ENCODE data around the gene CNIH3.

The CNIH3 gene

DNA sequence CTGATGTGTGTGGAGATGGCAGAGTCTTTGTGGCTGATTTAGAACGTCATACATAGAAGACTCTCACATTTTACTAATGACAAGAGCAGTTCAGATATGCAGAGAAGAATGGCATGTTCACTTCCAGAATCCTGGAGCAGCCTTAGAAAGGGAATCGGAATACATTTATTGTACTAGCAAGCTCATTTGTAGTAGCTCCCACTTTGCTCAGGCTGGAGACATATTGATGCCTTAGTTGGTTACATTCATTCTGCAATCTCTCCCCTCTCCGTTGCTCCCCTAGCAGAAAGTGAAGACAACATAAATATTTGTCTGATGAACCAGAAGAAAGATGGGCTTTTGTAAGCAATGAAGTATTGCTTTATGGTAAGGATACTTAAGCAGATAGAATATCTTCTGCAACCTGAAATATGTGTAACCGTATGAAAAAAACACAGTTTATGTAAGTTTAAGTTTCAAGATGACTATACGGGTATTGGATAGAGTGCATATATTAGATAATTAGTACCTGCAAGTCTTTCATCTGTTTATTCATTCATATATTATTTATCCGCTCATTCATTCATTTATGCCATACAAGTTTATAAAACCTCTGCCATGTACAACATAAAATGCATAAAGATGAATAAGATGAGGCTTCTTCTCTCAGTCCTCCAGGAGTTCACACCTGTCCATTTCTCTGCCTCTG, 135.7 kb downstream of the CNIH3 start:
- ATAC-seq (replicated peaks; ENCODE audit: extremely low read depth, poor library complexity, severe bottlenecking), result no peak
- no peak overlapping the region for H3K27ac Mint-ChIP-seq (ENCODE audit: low read depth)

DNA sequence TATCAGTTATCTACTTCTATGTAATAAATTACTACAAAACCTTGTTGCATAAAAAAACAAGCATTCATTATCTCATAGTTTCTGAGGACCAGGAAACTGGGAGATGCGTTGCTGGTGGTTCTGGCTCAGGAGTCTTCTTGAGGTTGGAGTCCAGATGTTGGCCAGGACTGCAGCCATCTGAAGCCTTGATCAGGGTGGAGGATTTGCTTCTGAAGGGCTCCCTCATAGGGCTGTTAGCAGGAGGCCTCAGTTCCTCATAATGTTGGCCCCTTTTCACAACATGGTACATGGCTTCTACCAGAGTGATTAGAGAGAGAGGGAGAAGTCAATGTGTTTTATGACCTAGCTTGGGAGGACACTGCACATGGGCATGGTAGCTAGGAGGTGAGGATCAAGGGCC, 137.4 kb downstream of the CNIH3 start:
- H3K4me3 Mint-ChIP-seq, result no peak overlapping the region
- no peaks in the 10 kb centered on the region for H3K36me3 Mint-ChIP-seq (ENCODE audit: insufficient read depth)
- ATAC-seq (replicated peaks; ENCODE audit: extremely low read depth, poor library complexity, severe bottlenecking), result no peak
- peaks cover 74% of the 10 kb centered on the region for H3K27me3 Mint-ChIP-seq
- no peak overlapping the region for H3K27ac Mint-ChIP-seq (ENCODE audit: low read depth)
- H3K9me3 Mint-ChIP-seq, result peaks cover under 1% of the 10 kb centered on the region
- DNase-seq (ENCODE audit: low spot score in 2 of 2), result no peak
- no peaks in the 10 kb centered on the region for H3K4me1 Mint-ChIP-seq

More for the DNA sequence above, 135.7 kb downstream of the CNIH3 start:
- Mint-ChIP-seq H3K4me1 (no peaks in the 10 kb centered on the region), H3K27me3 (peaks cover 82% of the 10 kb centered on the region), H3K9me3 (no peaks in the 10 kb centered on the region), H3K4me3 (no peak overlapping the region), H3K36me3 (ENCODE audit: insufficient read depth) (no peaks in the 10 kb centered on the region)
- no peak for DNase-seq (ENCODE audit: low spot score in 2 of 2)

DNA sequence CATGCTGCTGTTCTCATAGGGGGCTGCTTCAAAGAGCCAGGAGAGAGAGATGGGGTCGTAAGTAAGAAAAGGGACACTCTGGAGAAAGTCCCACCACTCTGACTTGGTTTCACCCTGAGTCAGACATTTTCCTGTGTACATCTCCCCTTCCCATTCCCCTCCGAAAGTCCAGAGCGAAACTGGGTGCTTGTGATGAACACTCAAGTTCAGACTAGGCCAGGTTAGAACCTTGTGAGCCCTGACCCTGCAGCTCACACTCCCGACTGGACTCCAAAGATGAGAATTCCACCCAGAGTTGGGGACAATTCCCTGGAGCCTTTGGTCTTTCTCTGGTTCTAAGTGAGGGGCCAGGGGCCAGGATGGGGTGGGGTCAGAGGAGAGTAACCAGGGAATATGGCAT, 139.5 kb downstream of the CNIH3 start:
- Mint-ChIP-seq H3K9me3 (peaks cover 11% of the 10 kb centered on the region), H3K36me3 (ENCODE audit: insufficient read depth) (no peaks in the 10 kb centered on the region), H3K27ac (ENCODE audit: low read depth) (no peak overlapping the region), H3K4me3 (no peak overlapping the region), H3K27me3 (peaks cover 75% of the 10 kb centered on the region), H3K4me1 (no peaks in the 10 kb centered on the region)
- DNase-seq (ENCODE audit: low spot score in 2 of 2), result no peak
- no peak for ATAC-seq (replicated peaks; ENCODE audit: extremely low read depth, poor library complexity, severe bottlenecking)

DNA sequence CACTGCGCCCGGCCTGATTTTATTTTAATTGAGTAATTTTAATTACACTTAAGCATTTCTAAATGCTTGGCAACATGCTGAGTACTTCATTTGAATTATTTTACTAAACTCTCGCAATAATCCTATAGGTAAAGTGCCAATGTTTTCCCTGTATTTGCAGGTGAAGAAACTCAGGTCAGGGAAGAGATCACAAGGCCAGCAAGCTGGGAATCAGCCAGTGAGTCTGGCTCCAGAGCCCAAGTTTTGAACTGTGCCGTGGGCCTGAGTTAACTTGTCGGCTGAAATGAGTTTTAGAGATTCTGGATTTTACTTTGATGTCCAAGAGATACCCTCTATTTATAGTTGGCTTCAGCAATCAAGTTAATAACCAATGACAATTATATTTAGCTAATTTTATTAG, 141.4 kb downstream of the CNIH3 start:
- Mint-ChIP-seq H3K27ac (ENCODE audit: low read depth) (no peak overlapping the region), H3K4me1 (no peaks in the 10 kb centered on the region), H3K27me3 (peaks cover 72% of the 10 kb centered on the region), H3K9me3 (peaks cover 11% of the 10 kb centered on the region), H3K36me3 (ENCODE audit: insufficient read depth) (no peaks in the 10 kb centered on the region), H3K4me3 (no peak overlapping the region)
- ATAC-seq (replicated peaks; ENCODE audit: extremely low read depth, poor library complexity, severe bottlenecking) (no peak), DNase-seq (ENCODE audit: low spot score in 2 of 2) (no peak)

DNA sequence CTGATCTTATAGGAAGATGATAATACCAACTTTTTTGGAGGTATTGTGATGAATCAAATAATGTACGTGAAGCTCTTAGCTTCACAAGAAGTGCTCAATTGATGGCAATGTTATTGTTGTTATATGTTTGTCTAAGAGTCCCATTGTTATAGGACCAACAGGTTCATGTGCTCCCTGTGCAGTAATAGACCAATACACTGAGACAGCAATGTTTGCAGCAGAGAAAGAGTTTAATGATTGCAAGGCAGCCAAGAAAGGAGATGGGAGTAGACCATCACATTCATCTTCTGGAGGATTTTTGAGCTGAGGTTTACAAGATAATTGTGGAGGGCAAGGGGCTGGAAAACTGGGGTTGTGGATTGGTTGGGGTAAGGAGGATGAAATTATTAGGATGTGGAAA, 143.0 kb downstream of the CNIH3 start:
- Mint-ChIP-seq H3K4me3 (no peak overlapping the region), H3K9me3 (peaks cover 11% of the 10 kb centered on the region), H3K36me3 (ENCODE audit: insufficient read depth) (no peaks in the 10 kb centered on the region), H3K27me3 (peaks cover 69% of the 10 kb centered on the region), H3K27ac (ENCODE audit: low read depth) (no peak overlapping the region), H3K4me1 (no peaks in the 10 kb centered on the region)
- DNase-seq (ENCODE audit: low spot score in 2 of 2) (no peak), ATAC-seq (replicated peaks; ENCODE audit: extremely low read depth, poor library complexity, severe bottlenecking) (no peak)

DNA sequence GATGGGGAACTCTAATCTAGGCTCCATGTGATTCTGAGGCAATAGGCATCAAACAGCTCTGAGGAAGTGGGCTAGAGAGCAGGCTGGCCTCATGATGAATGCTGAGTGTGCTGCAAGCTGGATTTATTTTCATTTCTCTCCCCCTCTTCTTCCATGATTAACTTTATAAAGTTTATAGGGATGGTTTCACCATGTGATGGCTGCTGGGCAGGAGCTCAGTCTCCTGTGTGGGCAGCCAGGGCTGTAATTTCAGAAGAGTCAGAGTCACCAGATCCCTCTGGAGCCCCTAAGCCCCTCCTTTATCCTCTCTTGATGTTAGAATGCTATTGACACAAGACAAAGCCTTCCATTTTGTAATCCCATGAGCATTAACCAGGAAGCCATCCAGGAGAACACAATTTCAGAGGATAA, 143.6 kb downstream of the CNIH3 start:
- Mint-ChIP-seq H3K36me3 (ENCODE audit: insufficient read depth) (no peaks in the 10 kb centered on the region), H3K4me1 (no peaks in the 10 kb centered on the region), H3K9me3 (peaks cover 11% of the 10 kb centered on the region), H3K27me3 (peaks cover 74% of the 10 kb centered on the region), H3K27ac (ENCODE audit: low read depth) (no peak overlapping the region), H3K4me3 (no peak overlapping the region)
- DNase-seq (ENCODE audit: low spot score in 2 of 2) (no peak), ATAC-seq (replicated peaks; ENCODE audit: extremely low read depth, poor library complexity, severe bottlenecking) (no peak)

DNA sequence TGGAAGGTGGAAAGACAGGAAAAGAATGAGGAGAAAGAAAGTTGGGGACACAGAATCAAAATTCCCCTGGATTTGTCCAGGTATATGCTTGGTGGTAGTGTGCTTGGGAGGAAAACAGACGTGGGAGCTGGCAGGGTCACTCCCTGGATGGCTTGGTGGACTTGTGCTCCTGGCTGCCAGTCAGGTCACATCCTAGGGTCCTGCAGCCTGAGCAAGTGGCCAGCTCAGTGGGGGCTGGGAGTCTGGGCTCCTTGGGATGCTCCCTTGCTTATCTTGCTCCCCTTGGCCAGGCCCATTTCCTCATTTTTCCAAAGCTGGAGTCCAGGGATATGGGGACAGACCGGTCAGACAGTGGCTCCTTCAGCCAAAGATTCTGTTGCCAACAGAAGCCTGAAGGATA, 144.0 kb downstream of the CNIH3 start:
- Mint-ChIP-seq H3K9me3 (peaks cover 11% of the 10 kb centered on the region), H3K27me3 (peaks cover 75% of the 10 kb centered on the region), H3K27ac (ENCODE audit: low read depth) (no peak overlapping the region), H3K36me3 (ENCODE audit: insufficient read depth) (no peaks in the 10 kb centered on the region), H3K4me1 (no peaks in the 10 kb centered on the region), H3K4me3 (no peak overlapping the region)
- no peak for DNase-seq (ENCODE audit: low spot score in 2 of 2)
- no peak for ATAC-seq (replicated peaks; ENCODE audit: extremely low read depth, poor library complexity, severe bottlenecking)

DNA sequence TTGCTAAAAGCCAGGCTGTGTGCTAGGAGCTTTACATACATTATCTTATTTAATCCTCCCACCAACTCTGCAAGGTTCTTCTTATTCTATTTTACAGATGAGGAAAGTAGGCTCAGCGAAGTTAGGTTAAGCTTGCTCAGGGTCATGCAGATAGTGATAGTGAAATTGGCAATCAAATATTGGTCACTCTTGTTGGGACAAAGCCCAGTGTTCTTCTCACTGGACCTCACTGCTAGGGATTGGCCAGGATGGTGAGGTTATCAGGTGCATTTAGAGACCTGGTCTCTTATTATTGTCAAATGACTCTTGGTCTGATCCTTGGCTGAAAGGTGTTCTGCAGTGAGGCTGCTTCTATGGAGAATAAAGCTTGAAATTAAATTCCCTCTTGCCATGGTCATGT, 145.1 kb downstream of the CNIH3 start:
- no peak for ATAC-seq (replicated peaks; ENCODE audit: extremely low read depth, poor library complexity, severe bottlenecking)
- H3K27me3 Mint-ChIP-seq, result peaks cover 75% of the 10 kb centered on the region

DNA sequence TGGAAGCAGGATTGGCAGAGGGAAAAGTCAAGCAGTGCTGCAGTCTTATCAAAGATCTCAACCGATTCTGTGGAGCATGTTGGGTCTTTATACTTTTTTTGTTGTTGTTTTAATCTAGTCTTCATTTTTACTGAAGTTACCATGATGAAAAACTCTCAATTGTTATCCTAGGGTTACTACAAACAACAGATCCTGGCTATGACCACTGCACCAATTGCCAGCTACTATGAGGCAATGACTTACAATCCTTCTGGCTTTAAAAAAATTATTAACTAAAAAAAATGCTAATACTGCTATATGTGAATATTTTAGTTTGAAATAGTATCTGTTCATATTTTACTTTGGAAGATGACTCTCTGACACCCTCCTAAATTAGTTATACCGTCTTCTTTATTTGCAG, 145.9 kb downstream of the CNIH3 start:
- no peak overlapping the region for H3K4me3 Mint-ChIP-seq
- DNase-seq (ENCODE audit: low spot score in 2 of 2), result no peak
- no peak for ATAC-seq (replicated peaks; ENCODE audit: extremely low read depth, poor library complexity, severe bottlenecking)
- no peaks in the 10 kb centered on the region for H3K4me1 Mint-ChIP-seq
- H3K36me3 Mint-ChIP-seq (ENCODE audit: insufficient read depth), result no peaks in the 10 kb centered on the region
- H3K27ac Mint-ChIP-seq (ENCODE audit: low read depth), result no peak overlapping the region
- H3K27me3 Mint-ChIP-seq, result peaks cover 77% of the 10 kb centered on the region
- H3K9me3 Mint-ChIP-seq, result peaks cover 11% of the 10 kb centered on the region

More for the DNA sequence above, 145.1 kb downstream of the CNIH3 start:
- Mint-ChIP-seq H3K27ac (ENCODE audit: low read depth) (no peak overlapping the region), H3K4me1 (no peaks in the 10 kb centered on the region), H3K9me3 (peaks cover 11% of the 10 kb centered on the region), H3K4me3 (no peak overlapping the region), H3K36me3 (ENCODE audit: insufficient read depth) (no peaks in the 10 kb centered on the region)
- DNase-seq (ENCODE audit: low spot score in 2 of 2), result no peak

DNA sequence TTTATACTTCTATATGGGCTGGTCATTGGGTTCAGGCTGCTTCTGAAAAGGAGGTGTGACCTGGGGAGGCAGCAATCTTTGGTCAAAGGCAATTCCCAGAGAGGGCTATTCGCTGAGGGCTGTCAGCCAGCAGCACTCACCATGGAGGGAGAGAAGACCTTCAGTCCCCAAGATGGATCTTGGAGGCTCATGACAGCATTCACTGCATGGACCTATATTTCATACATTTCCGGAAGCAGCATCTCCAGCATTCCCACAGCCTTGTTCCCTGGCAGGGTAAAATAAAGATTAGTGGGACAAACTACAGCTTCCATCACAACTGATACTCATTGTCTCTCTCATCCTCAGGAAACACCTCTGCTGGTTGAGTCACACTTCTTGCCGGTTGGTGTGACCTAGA, 146.6 kb downstream of the CNIH3 start:
- H3K4me1 Mint-ChIP-seq, result no peaks in the 10 kb centered on the region
- no peak overlapping the region for H3K27ac Mint-ChIP-seq (ENCODE audit: low read depth)
- DNase-seq (ENCODE audit: low spot score in 2 of 2) (no peak), ATAC-seq (replicated peaks; ENCODE audit: extremely low read depth, poor library complexity, severe bottlenecking) (no peak)
- H3K9me3 Mint-ChIP-seq, result peaks cover 11% of the 10 kb centered on the region
- H3K4me3 Mint-ChIP-seq, result no peak overlapping the region
- peaks cover 84% of the 10 kb centered on the region for H3K27me3 Mint-ChIP-seq
- no peaks in the 10 kb centered on the region for H3K36me3 Mint-ChIP-seq (ENCODE audit: insufficient read depth)

DNA sequence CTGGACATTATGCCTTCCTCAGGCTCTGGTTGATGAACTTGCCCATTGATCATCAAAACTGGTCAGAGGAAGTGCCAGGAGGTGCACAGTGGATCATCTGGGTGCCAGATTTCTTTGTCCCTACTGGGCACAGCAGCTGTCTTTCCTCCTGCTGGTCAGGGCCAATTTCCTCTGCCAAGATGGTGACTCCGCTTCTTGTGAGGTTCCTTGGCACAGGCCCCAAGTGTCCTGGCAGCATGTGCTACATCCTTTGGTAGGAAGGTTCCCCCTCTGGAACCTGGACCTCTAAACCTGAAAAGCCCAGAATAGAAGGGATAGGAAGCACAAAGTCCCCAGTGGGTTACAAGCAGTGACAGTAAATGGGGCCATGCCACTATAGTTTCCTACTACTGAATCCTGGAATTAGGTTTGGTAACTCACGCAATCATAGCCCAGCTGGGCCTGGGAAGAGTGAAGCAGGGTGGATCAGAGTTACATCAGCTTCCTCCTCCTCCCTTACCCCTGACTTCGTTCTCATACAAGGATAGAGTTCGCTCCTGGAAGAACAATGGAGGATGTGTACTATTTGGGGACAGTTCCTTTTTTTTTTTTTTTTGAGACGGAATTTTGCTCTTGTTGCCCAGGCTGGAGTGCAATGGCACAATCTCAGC, 147.1 kb downstream of the CNIH3 start:
- Mint-ChIP-seq H3K36me3 (ENCODE audit: insufficient read depth) (no peaks in the 10 kb centered on the region), H3K27me3 (peaks cover 89% of the 10 kb centered on the region), H3K4me1 (no peaks in the 10 kb centered on the region), H3K27ac (ENCODE audit: low read depth) (no peak overlapping the region), H3K9me3 (peaks cover 11% of the 10 kb centered on the region), H3K4me3 (no peak overlapping the region)
- DNase-seq (ENCODE audit: low spot score in 2 of 2) (no peak), ATAC-seq (replicated peaks; ENCODE audit: extremely low read depth, poor library complexity, severe bottlenecking) (no peak)

DNA sequence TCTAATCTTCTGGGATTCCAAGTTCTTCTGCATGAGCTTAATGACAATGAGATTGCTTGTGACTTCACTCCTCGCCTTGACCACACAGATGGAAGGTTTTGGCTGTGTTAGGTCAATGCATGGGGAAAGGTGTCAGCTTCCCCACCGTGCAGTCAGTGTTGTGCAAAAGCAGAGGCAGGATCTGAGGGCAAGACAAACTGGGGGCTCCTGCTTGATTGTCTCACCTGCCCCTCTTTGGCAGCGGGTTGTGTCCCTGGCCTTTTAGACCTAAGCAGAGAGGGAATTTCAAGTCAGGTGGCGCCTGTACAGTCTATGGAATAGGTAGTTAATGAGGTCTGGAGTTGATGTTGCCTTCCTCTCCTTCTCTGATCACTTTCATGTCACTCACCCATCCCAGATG, 150.1 kb downstream of the CNIH3 start:
- Mint-ChIP-seq H3K27ac (ENCODE audit: low read depth) (no peak overlapping the region), H3K4me3 (no peak overlapping the region), H3K4me1 (no peaks in the 10 kb centered on the region), H3K36me3 (ENCODE audit: insufficient read depth) (no peaks in the 10 kb centered on the region), H3K9me3 (no peaks in the 10 kb centered on the region), H3K27me3 (peaks cover 64% of the 10 kb centered on the region)
- no peak for DNase-seq (ENCODE audit: low spot score in 2 of 2)
- no peak for ATAC-seq (replicated peaks; ENCODE audit: extremely low read depth, poor library complexity, severe bottlenecking)

DNA sequence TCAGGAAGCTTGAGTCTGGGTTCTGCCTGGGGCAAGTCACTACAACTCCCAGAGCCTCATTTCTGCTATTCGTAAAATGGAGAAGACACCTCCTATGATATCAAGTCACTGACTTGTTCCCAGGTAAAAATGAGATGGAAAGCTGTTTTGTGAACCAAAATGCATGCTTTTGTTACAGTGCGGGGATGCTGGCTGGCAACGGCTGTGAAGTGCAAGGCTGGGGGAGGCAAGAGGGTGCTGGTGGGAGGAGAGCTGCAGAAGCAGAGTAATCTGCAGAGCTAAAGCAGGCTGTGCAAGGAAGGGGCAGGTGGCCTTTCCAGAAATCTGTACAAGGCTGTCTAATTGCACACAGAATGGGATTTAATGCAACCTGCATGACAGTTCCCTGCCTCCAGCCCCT, 150.9 kb downstream of the CNIH3 start:
- H3K27ac Mint-ChIP-seq (ENCODE audit: low read depth), result no peak overlapping the region
- H3K4me1 Mint-ChIP-seq, result no peaks in the 10 kb centered on the region
- no peak overlapping the region for H3K4me3 Mint-ChIP-seq
- ATAC-seq (replicated peaks; ENCODE audit: extremely low read depth, poor library complexity, severe bottlenecking) (no peak), DNase-seq (ENCODE audit: low spot score in 2 of 2) (no peak)
- peaks cover 60% of the 10 kb centered on the region for H3K27me3 Mint-ChIP-seq
- no peaks in the 10 kb centered on the region for H3K9me3 Mint-ChIP-seq
- no peaks in the 10 kb centered on the region for H3K36me3 Mint-ChIP-seq (ENCODE audit: insufficient read depth)
